IMR-90 (cell line): ENCODE measurements around the gene ZNF282. TPM values are rescaled to one million over a fixed set of nuclear protein-coding genes. Genes with fewer than 3 reads are reported as not detected.

Experiments
- ATAC-seq: fragments of 200-7000 bp; cut with Tn5 transposase; 2 replicates; pipeline ENCODE4 v1.9.1; 2020; ENCODE audit warnings: low read depth, mild to moderate bottlenecking, moderate library complexity
- BruUV-seq: library from RNA; stranded (reverse); fragments of 400-500 nt; replicated peaks from 2 replicates; lab custom pipeline; 2021; lab: Mats Ljungman, UMichigan
- CTCF ChIA-PET: fragments of 300-600 bp; formaldehyde crosslinking; extraction: SDS; loops from one replicate; lab custom pipeline; 2021; ENCODE audit warnings: antibody characterized with exemption; lab: Yijun Ruan, JAX
- POLR2A ChIA-PET: fragments of 300-600 bp; sonication (Branson Sonifier 250); formaldehyde crosslinking; loops from one replicate; lab custom pipeline; 2022; ENCODE audit warnings: antibody characterized with exemption; ENCODE audit not compliant: unreplicated experiment; lab: Charles Lee
- DNase-seq: peaks from one replicate; pipeline ENCODE4 v3.0.0; 2013
- H2AFZ ChIP-seq: replicated peaks from 2 replicates; pipeline ENCODE3; 2013; ENCODE audit warnings: low read length, mild to moderate bottlenecking; ENCODE audit not compliant: poor library complexity
- H2AK5ac ChIP-seq: 2 replicates; pipeline ENCODE4 v1.6.1; 2013; ENCODE audit warnings: low read depth, low read length, inconsistent platforms
- H2AK9ac ChIP-seq: replicated peaks from 2 replicates; pipeline ENCODE3; 2013; ENCODE audit warnings: mild to moderate bottlenecking, low read depth, low read length, moderate library complexity; ENCODE audit not compliant: poor library complexity
- H2BK120ac ChIP-seq: 2 replicates; pipeline ENCODE4 v1.6.1; 2013; ENCODE audit warnings: low read depth, low read length, inconsistent platforms
- H2BK15ac ChIP-seq: 3 replicates; pipeline ENCODE4 v1.6.1; 2013; ENCODE audit warnings: low read depth, low read length, inconsistent platforms
- H2BK20ac ChIP-seq: 2 replicates; pipeline ENCODE4 v1.6.1; 2013; ENCODE audit warnings: low read depth, mild to moderate bottlenecking, inconsistent platforms, low read length, moderate library complexity
- H2BK5ac ChIP-seq: 2 replicates; pipeline ENCODE4 v1.6.1; 2013; ENCODE audit warnings: mild to moderate bottlenecking, low read depth, low read length, inconsistent platforms; ENCODE audit not compliant: poor library complexity, severe bottlenecking
- H3K14ac ChIP-seq: replicated peaks from 2 replicates; pipeline ENCODE4 v1.6.1; 2013; ENCODE audit warnings: low read depth, low read length, inconsistent platforms
- H3K18ac ChIP-seq: 2 replicates; pipeline ENCODE4 v1.6.1; 2013; ENCODE audit warnings: low read depth, low read length, control low read depth
- H3K23ac ChIP-seq: 2 replicates; pipeline ENCODE4 v1.6.1; 2013; ENCODE audit warnings: low read depth, low read length, inconsistent platforms
- H3K27ac ChIP-seq: 2 replicates; pipeline ENCODE4 v1.5.1; 2013; ENCODE audit warnings: mild to moderate bottlenecking, control low read depth, low read length; ENCODE audit not compliant: insufficient read depth
- H3K27me3 ChIP-seq: 2 replicates; pipeline ENCODE4 v1.6.1; 2013; ENCODE audit warnings: low read length; ENCODE audit not compliant: control insufficient read depth, insufficient read depth
- H3K36me3 ChIP-seq: 2 replicates; pipeline ENCODE4 v1.6.1; 2013; ENCODE audit warnings: low read length, mixed read lengths; ENCODE audit not compliant: control insufficient read depth, insufficient read depth
- H3K4ac ChIP-seq: 2 replicates; pipeline ENCODE4 v1.6.1; 2013; ENCODE audit warnings: low read depth, low read length, inconsistent platforms
- H3K4me1 ChIP-seq: 2 replicates; pipeline ENCODE4 v1.6.1; 2013; ENCODE audit warnings: low read length, mixed read lengths; ENCODE audit not compliant: control insufficient read depth, insufficient read depth
- H3K4me2 ChIP-seq: 2 replicates; pipeline ENCODE4 v1.6.1; 2013; ENCODE audit warnings: low read depth, mild to moderate bottlenecking, control low read depth, low read length, moderate library complexity
- H3K4me3 ChIP-seq: 2 replicates; pipeline ENCODE4 v1.5.1; 2013; ENCODE audit warnings: low read depth, mild to moderate bottlenecking, control low read depth, low read length, moderate library complexity; ENCODE audit not compliant: insufficient read depth
- H3K56ac ChIP-seq: 2 replicates; pipeline ENCODE4 v1.6.1; 2013; ENCODE audit warnings: low read length, inconsistent platforms; ENCODE audit not compliant: insufficient read depth; ENCODE audit errors: extremely low read depth
- H3K79me1 ChIP-seq, 2 experiments: 2 replicates each; pipeline ENCODE4 v1.6.1; 2013; ENCODE audit warnings: low read length in 2 of 2, inconsistent platforms in 1 of 2, low read depth in 1 of 2
- H3K9ac ChIP-seq: 2 replicates; pipeline ENCODE4 v1.6.1; 2013; ENCODE audit warnings: low read depth, low read length, control low read depth
- H3K9me1 ChIP-seq: 2 replicates; pipeline ENCODE4 v1.6.1; 2013; ENCODE audit warnings: low read length, inconsistent platforms; ENCODE audit not compliant: insufficient read depth
- H3K9me3 ChIP-seq: 2 replicates; pipeline ENCODE4 v1.6.1; 2013; ENCODE audit warnings: low read length; ENCODE audit not compliant: control insufficient read depth, insufficient read depth
- H4K20me1 ChIP-seq: 2 replicates; pipeline ENCODE4 v1.6.1; 2013; ENCODE audit warnings: low read length, inconsistent platforms; ENCODE audit not compliant: insufficient read depth
- H4K5ac ChIP-seq: 2 replicates; pipeline ENCODE4 v1.6.1; 2013; ENCODE audit warnings: mild to moderate bottlenecking, low read depth, low read length, control low read depth
- H4K8ac ChIP-seq, 2 experiments: 2 replicates each; pipeline ENCODE4 v1.6.1; 2013; ENCODE audit warnings: low read depth in 2 of 2, low read length in 2 of 2, control low read depth in 1 of 2, inconsistent platforms in 1 of 2
- H4K91ac ChIP-seq: 2 replicates; pipeline ENCODE4 v1.6.1; 2013; ENCODE audit warnings: low read depth, low read length, inconsistent platforms; ENCODE audit not compliant: insufficient read depth
- CEBPB ChIP-seq: IDR thresholded peaks from 2 replicates; pipeline ENCODE4 v1.6.1; 2012; ENCODE audit warnings: low read depth, low read length, improper control_type of control experiment
- CHD1 ChIP-seq: IDR thresholded peaks from 2 replicates; pipeline ENCODE4 v1.6.1; 2012; ENCODE audit warnings: low read depth, low read length, improper control_type of control experiment
- CTCF ChIP-seq: conservative IDR thresholded peaks from 2 replicates; pipeline ENCODE4 v1.5.1; 2012; ENCODE audit warnings: mild to moderate bottlenecking, low read depth, low read length, improper control_type of control experiment
- ELK1 ChIP-seq: fragments of 150-350 bp; IDR thresholded peaks from 2 replicates; pipeline ENCODE4 v1.6.1; 2016; ENCODE audit warnings: low read depth, mild to moderate bottlenecking, low read length, moderate library complexity, borderline replicate concordance
- MXI1 ChIP-seq: IDR thresholded peaks from 2 replicates; pipeline ENCODE4 v1.6.1; 2012; ENCODE audit warnings: low read depth, mild to moderate bottlenecking, low read length, moderate library complexity, borderline replicate concordance
- RAD21 ChIP-seq: IDR thresholded peaks from 2 replicates; pipeline ENCODE4 v1.6.1; 2012; ENCODE audit warnings: low read length, improper control_type of control experiment
- RCOR1 ChIP-seq: IDR thresholded peaks from 2 replicates; pipeline ENCODE4 v1.6.1; 2012; ENCODE audit warnings: mild to moderate bottlenecking, low read length, improper control_type of control experiment; ENCODE audit not compliant: insufficient replicate concordance
- WGBS, 2 experiments: methylation state at CpG; one replicate each; pipeline versions ENCODE4 v1.1.5 to v1.1.7; 2013; ENCODE audit warnings: missing lambda C conversion rate in 2 of 2; ENCODE audit not compliant: insufficient read length in 1 of 2; ENCODE audit errors: extremely low coverage in 2 of 2; 5-methylcytosine and 5-hydroxymethylcytosine counted together
- dilution Hi-C: fragments of 300-500 bp; cut with HindIII; formaldehyde crosslinking; loops from one replicate; pipeline ENCODE4 v1.14.3; 2018; ENCODE audit warnings: low sequenced_read_pairs; ENCODE audit not compliant: unreplicated experiment
- in situ Hi-C: fragments of 300-500 bp; cut with MboI; formaldehyde crosslinking; loops from 3 replicates; pipeline ENCODE4 v1.14.3; 2019; ENCODE audit warnings: low sequenced_read_pairs, inconsistent platforms, mixed read lengths
- intact Hi-C: fragments of 100-400 bp; cut with micrococcal nuclease; formaldehyde crosslinking; loops from 2 replicates; pipeline ENCODE4 v1.10.0; 2022
- polyA plus RNA-seq, 3 experiments: library from polyadenylated mRNA; depleted of rRNA; stranded (reverse); fragments of >200 nt; gene quantifications; 2 replicates each; pipeline ENCODE4 v1.2.3, GENCODE V29; 2012; ENCODE audit warnings: low replicate concordance in 1 of 3
- total RNA-seq: library from RNA; depleted of rRNA; stranded (reverse); fragments of >200 nt; gene quantifications from 2 replicates; pipeline ENCODE4 v1.2.3, GENCODE V29; 2012

ZNF282 gene
- total and polyA plus RNA-seq, 2 of the 4 experiments (the other 2 are of a cell fraction): 7.2 to 11.9 TPM

- TF ChIP-seq MXI1 (no peak; the same call in 1 of the 2 replicates), RCOR1 (no peak)
Observed at GRCh38 chr7:149239345-149240143, 44.2 kb downstream of the ZNF282 start, which contains the start of gene ZNF212 (continued).

GRCh38 chr7:149240637-149241036 lies 45.3 kb downstream of the ZNF282 start:
- DNase-seq: no peak
- no peaks in the 10 kb centered on the region for H3K27me3 ChIP-seq
- ATAC-seq: no peak
- H4K5ac ChIP-seq: no peak overlapping the region
- H3K9me3 ChIP-seq: no peaks in the 10 kb centered on the region; the same call in 1 of the 2 replicates
- H3K4me1 ChIP-seq: peaks cover 7% of the 10 kb centered on the region; the same call in 1 of the 2 replicates
- H2BK5ac ChIP-seq: no peak overlapping the region
- TF ChIP-seq CEBPB (no peak), CHD1 (no peak), CTCF (no peak), ELK1 (no peak), RAD21 (no peak)
- no peak overlapping the region; a peak in 1 of 4 replicates for H4K8ac ChIP-seq
- H3K23ac ChIP-seq: no peak overlapping the region
- intact Hi-C loops (no loop called here), in situ Hi-C loops (no loop called here), dilution Hi-C loops (no loop called here)
- no peak overlapping the region for H3K56ac ChIP-seq
- H2BK20ac ChIP-seq: no peak overlapping the region
- H2AK9ac ChIP-seq: no peak overlapping the region
- peak overlapping the region; percentile 98 for H3K4me2 ChIP-seq
- H2BK120ac ChIP-seq: no peak overlapping the region
- H3K9me1 ChIP-seq: 0 out of 2 replicates have a peak, but pooled peaks cover 2% of the 10 kb centered on the region
- H3K4ac ChIP-seq: no peak overlapping the region
- no peak overlapping the region for H3K14ac ChIP-seq
- H3K36me3 ChIP-seq: no peaks in the 10 kb centered on the region
- no peak overlapping the region for H2BK15ac ChIP-seq
- POLR2A ChIA-PET: no interaction called here
- BruUV-seq: TSS peak; percentile 50
- no peak overlapping the region for H2AK5ac ChIP-seq
- WGBS, 2 experiments: 54% methylated on average over 2 of the region's 5 CpGs; no CpG with 5 or more reads in 1 of the 2 experiments
- H3K27ac ChIP-seq: no peak overlapping the region
- H3K79me1 ChIP-seq: peaks cover 8 to 32% of the 10 kb centered on the region in 2 experiments; a peak in 3 of 4 replicates
- H3K18ac ChIP-seq: no peak overlapping the region
- peak overlapping the region; percentile 80; the same call in 1 of the 2 replicates for H3K9ac ChIP-seq
- H4K20me1 ChIP-seq: 0 out of 2 replicates have a peak, but pooled peaks cover 4% of the 10 kb centered on the region
- no peak overlapping the region for H2AFZ ChIP-seq
- peak overlapping the region; percentile 86; the same call in 1 of the 2 replicates for H3K4me3 ChIP-seq
- CTCF ChIA-PET: no interaction called here
- H4K91ac ChIP-seq: no peak overlapping the region
